OCI-LY7 (cell line): ENCODE results near the gene SEMA3D.

Experiments used
- EZH2phosphoT487 ChIP-seq: fragments of 200-600 bp; sonication (generic); IDR thresholded peaks from 2 replicates; pipeline ENCODE4 v1.6.1; 2018; ENCODE audit warnings: low read depth, borderline replicate concordance, mild to moderate bottlenecking, mixed run types, antibody characterized with exemption, low read length, moderate library complexity, mixed read lengths
- TF ChIP-seq, protein P1 (sequence below): fragments of 200-600 bp; sonication (generic); conservative IDR thresholded peaks from 2 replicates; pipeline ENCODE4 v1.5.1; 2014; ENCODE audit warnings: mild to moderate bottlenecking, antibody characterized with exemption, low read length, moderate library complexity, mixed read lengths

GRCh38 chr7:85220023-85220422 is 33.2 kb upstream of the SEMA3D start:
- TF ChIP-seq, protein P1, sequence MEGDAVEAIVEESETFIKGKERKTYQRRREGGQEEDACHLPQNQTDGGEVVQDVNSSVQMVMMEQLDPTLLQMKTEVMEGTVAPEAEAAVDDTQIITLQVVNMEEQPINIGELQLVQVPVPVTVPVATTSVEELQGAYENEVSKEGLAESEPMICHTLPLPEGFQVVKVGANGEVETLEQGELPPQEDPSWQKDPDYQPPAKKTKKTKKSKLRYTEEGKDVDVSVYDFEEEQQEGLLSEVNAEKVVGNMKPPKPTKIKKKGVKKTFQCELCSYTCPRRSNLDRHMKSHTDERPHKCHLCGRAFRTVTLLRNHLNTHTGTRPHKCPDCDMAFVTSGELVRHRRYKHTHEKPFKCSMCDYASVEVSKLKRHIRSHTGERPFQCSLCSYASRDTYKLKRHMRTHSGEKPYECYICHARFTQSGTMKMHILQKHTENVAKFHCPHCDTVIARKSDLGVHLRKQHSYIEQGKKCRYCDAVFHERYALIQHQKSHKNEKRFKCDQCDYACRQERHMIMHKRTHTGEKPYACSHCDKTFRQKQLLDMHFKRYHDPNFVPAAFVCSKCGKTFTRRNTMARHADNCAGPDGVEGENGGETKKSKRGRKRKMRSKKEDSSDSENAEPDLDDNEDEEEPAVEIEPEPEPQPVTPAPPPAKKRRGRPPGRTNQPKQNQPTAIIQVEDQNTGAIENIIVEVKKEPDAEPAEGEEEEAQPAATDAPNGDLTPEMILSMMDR, result no peak
- no peak for TF ChIP-seq EZH2phosphoT487
